Neuron (in vitro differentiated cells): ENCODE data around the gene SLC10A7.

Experiments
- H2AFZ ChIP-seq: one replicate; pipeline ENCODE4 v1.6.1; 2013; ENCODE audit warnings: low read depth, mild to moderate bottlenecking, inconsistent platforms, low read length, moderate library complexity
- H3K27me3 ChIP-seq: one replicate; pipeline ENCODE4 v1.6.1; 2013; ENCODE audit warnings: low read length; ENCODE audit not compliant: insufficient read depth
- H3K36me3 ChIP-seq: one replicate; pipeline ENCODE4 v1.6.1; 2013; ENCODE audit warnings: low read length; ENCODE audit not compliant: insufficient read depth
- H3K4me1 ChIP-seq: one replicate; pipeline ENCODE4 v1.6.1; 2013; ENCODE audit warnings: low read length; ENCODE audit not compliant: insufficient read depth
- H3K4me3 ChIP-seq: 2 replicates; pipeline ENCODE4 v1.5.1; 2013; ENCODE audit warnings: mild to moderate bottlenecking, low read length, moderate library complexity
- H3K9me3 ChIP-seq: one replicate; pipeline ENCODE4 v1.6.1; 2013; ENCODE audit warnings: low read length

Gene SLC10A7

DNA sequence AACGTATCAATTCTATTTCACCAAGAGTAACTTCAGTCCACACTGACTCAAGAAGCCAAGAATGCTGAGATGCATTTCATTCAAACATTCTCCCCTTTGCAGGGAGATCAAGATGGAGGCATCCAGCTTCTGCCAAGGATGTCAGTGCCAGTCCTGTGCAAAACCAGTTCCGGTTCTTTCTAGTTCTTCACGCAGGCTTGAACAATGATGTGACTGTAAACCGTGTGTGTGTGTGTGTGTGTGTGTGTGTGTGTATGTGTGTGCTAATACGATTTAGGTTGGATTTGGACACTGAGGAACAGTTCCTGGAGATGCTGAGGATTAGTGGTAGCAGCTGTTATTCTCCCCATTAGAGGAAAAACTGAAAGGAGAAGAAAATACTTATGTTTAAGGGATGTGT is 307.5 kb downstream of the SLC10A7 start, which contains the start of gene REELD1:
TSS of gene REELD1 (plus strand) at position 301 of the 400 bp plus-strand sequence. CDS start 2,415 bp downstream, outside the sequence.
- Histone ChIP-seq H2AFZ (no peak within 1 kb of the TSS), H3K4me1 (no peaks in the 10 kb centered on the region), H3K27me3 (no peaks in the 10 kb centered on the region), H3K36me3 (no peaks in the 10 kb centered on the region), H3K9me3 (no peaks in the 10 kb centered on the region), H3K4me3 (no peak within 1 kb of the TSS)

DNA sequence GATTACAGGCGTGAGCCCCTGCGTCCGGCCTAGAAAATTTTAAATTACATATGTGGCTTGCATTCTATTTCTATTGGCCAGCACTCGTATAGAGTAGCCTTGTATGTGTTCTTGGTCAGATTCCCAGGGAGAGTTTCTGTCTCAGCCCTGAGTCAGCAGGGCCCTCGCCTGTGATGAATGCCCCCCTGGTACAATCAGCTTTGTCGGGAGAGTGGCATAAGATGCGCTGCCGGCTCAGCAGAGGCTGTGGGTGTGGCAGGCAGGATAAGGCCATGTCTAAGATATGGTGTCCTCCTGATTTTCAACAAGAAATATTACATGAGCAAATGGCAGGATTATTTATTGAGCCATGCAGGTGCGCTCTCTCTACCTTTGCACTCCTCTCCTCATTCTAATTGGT is 309.0 kb downstream of the SLC10A7 start:
- H3K4me1 ChIP-seq = no peaks in the 10 kb centered on the region
- H2AFZ ChIP-seq = no peak overlapping the region
- H3K4me3 ChIP-seq = no peak overlapping the region
- H3K36me3 ChIP-seq = no peaks in the 10 kb centered on the region
- no peaks in the 10 kb centered on the region for H3K27me3 ChIP-seq
- no peaks in the 10 kb centered on the region for H3K9me3 ChIP-seq

DNA sequence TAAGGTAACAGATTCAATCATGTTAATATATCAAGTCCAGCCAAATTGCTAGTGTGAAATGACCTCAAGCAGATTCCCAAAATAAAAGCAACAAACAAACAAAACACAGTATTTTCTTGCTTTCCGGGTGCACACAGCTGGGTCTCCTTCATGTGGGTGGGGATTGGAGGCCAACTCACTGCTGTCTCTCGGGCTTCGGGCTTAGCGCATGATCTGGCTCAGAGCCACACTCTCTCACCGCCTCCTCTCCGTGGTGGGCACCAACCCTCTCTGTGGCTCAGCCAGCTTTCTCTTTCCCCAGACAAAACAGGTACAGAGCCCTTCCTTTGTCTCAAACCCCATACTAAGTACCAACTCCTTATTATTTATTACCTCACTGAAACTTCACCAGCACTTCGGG is 310.3 kb downstream of the SLC10A7 start:
- H3K4me3 ChIP-seq = no peak overlapping the region
- H3K4me1 ChIP-seq = no peaks in the 10 kb centered on the region
- H3K27me3 ChIP-seq = no peaks in the 10 kb centered on the region
- H2AFZ ChIP-seq = no peak overlapping the region
- no peaks in the 10 kb centered on the region for H3K36me3 ChIP-seq
- no peaks in the 10 kb centered on the region for H3K9me3 ChIP-seq

DNA sequence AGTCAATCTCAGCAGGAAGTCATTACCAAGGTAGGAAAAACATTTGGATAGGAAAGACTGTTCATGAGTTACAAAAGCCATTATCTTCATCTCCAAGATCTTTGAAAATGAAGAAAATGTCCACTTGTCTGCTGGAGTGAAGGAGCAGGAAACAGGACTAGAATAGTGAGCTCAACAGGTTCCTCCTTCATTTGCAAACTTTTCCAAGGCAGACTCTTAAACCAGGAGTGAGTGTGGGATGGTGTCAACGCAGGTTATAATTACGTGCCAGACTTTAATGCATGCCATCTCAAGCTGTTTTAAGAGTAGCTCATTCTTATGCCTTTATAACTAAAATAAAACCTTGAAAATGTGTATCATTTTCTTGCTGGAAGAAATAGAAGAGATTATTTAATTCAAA is 310.9 kb downstream of the SLC10A7 start:
- Histone ChIP-seq H3K27me3 (no peaks in the 10 kb centered on the region), H3K36me3 (no peaks in the 10 kb centered on the region), H2AFZ (no peak overlapping the region), H3K4me1 (no peaks in the 10 kb centered on the region), H3K9me3 (no peaks in the 10 kb centered on the region), H3K4me3 (no peak overlapping the region)

DNA sequence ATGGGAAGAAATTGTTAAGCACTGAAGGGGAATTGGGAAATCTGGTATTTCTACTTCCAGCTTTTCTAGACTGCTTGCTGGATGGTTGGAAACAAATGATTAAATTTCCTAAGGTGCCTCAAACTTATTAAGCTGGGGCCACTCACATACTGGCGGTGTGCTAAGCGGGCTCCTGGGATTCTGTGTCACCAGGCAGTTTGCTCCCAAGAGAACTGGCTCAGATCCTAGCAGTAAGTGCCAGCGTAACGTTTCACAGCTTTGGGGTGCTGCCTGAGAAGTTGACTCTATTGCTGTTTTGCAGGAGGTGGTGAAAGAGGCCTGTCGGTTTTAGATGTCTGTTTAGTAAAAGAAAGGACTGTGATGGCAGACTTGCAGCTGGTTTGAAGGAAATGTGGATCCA is 314.3 kb downstream of the SLC10A7 start:
- Histone ChIP-seq H3K9me3 (no peaks in the 10 kb centered on the region), H2AFZ (no peak overlapping the region), H3K4me1 (no peaks in the 10 kb centered on the region), H3K27me3 (no peaks in the 10 kb centered on the region), H3K36me3 (no peaks in the 10 kb centered on the region), H3K4me3 (no peak overlapping the region)
